H9 (cell line): ENCODE results near the gene ZFPM1. TPM values are rescaled to one million over a fixed set of nuclear protein-coding genes. Genes with fewer than 3 reads are reported as not detected.

ENCODE experiments used
- DNase-seq: peaks from one replicate; pipeline ENCODE4 v3.0.0-alpha.2; 2017
- H2AFZ ChIP-seq: one replicate; pipeline ENCODE4 v1.6.1; 2013; ENCODE audit warnings: mild to moderate bottlenecking, low read length, control low read depth, moderate library complexity
- H2AK5ac ChIP-seq: 2 replicates; pipeline ENCODE4 v1.6.1; 2013; ENCODE audit warnings: low read length, control low read depth, mixed read lengths; ENCODE audit not compliant: insufficient read length
- H2BK120ac ChIP-seq: one replicate; pipeline ENCODE4 v1.6.1; 2013; ENCODE audit warnings: low read depth, mild to moderate bottlenecking, low read length, control low read depth, inconsistent platforms; ENCODE audit not compliant: poor library complexity, severe bottlenecking
- H2BK12ac ChIP-seq: 2 replicates; pipeline ENCODE4 v1.6.1; 2013; ENCODE audit warnings: low read length, control low read depth, mixed read lengths, low read depth; ENCODE audit not compliant: insufficient read length
- H2BK15ac ChIP-seq: 2 replicates; pipeline ENCODE4 v1.6.1; 2013; ENCODE audit warnings: low read depth, low read length, control low read depth
- H2BK20ac ChIP-seq: one replicate; pipeline ENCODE4 v1.6.1; 2013; ENCODE audit warnings: low read depth, mild to moderate bottlenecking, low read length, control low read depth, inconsistent platforms; ENCODE audit not compliant: poor library complexity, severe bottlenecking
- H2BK5ac ChIP-seq: 2 replicates; pipeline ENCODE4 v1.6.1; 2013; ENCODE audit warnings: low read length, control low read depth, mixed read lengths; ENCODE audit not compliant: insufficient read length
- H3K14ac ChIP-seq: 2 replicates; pipeline ENCODE4 v1.6.1; 2013; ENCODE audit warnings: low read length, control low read depth; ENCODE audit not compliant: insufficient read depth
- H3K18ac ChIP-seq: 2 replicates; pipeline ENCODE4 v1.6.1; 2013; ENCODE audit warnings: low read depth, mild to moderate bottlenecking, mixed read lengths, low read length, control low read depth; ENCODE audit not compliant: insufficient read length
- H3K23ac ChIP-seq: 2 replicates; pipeline ENCODE4 v1.6.1; 2013; ENCODE audit warnings: low read length, control low read depth, mixed read lengths, low read depth; ENCODE audit not compliant: insufficient read length
- H3K23me2 ChIP-seq: 2 replicates; pipeline ENCODE4 v1.6.1; 2013; ENCODE audit warnings: low read depth, mild to moderate bottlenecking, mixed read lengths, low read length, control low read depth; ENCODE audit not compliant: insufficient read length, poor library complexity, severe bottlenecking
- H3K27ac ChIP-seq: 2 replicates; pipeline ENCODE4 v1.5.1; 2013; ENCODE audit warnings: low read length, control low read depth, mixed read lengths, low read depth; ENCODE audit not compliant: insufficient read length
- H3K27me3 ChIP-seq: 2 replicates; pipeline ENCODE4 v1.6.1; 2013; ENCODE audit warnings: low read length, control low read depth, inconsistent platforms; ENCODE audit not compliant: insufficient read depth
- H3K4ac ChIP-seq: 2 replicates; pipeline ENCODE4 v1.6.1; 2013; ENCODE audit warnings: low read depth, mild to moderate bottlenecking, control low read depth, inconsistent platforms, low read length, moderate library complexity
- H3K4me1 ChIP-seq: 2 replicates; pipeline ENCODE4 v1.6.1; 2013; ENCODE audit warnings: low read length, control low read depth, inconsistent platforms; ENCODE audit not compliant: insufficient read depth
- H3K4me2 ChIP-seq: 2 replicates; pipeline ENCODE4 v1.6.1; 2013; ENCODE audit warnings: low read length, control low read depth, mixed read lengths; ENCODE audit not compliant: insufficient read length, insufficient read depth
- H3K56ac ChIP-seq: 2 replicates; pipeline ENCODE4 v1.6.1; 2013; ENCODE audit warnings: low read depth, mild to moderate bottlenecking, mixed read lengths, low read length, control low read depth; ENCODE audit not compliant: insufficient read length
- H3K79me1 ChIP-seq: 2 replicates; pipeline ENCODE4 v1.6.1; 2013; ENCODE audit warnings: low read depth, mild to moderate bottlenecking, moderate library complexity, low read length, control low read depth, inconsistent platforms; ENCODE audit not compliant: insufficient read depth, poor library complexity, severe bottlenecking
- H3K79me2 ChIP-seq: 2 replicates; pipeline ENCODE4 v1.6.1; 2013; ENCODE audit warnings: low read length, control low read depth, inconsistent platforms; ENCODE audit not compliant: insufficient read depth
- H3K9ac ChIP-seq: 2 replicates; pipeline ENCODE4 v1.6.1; 2013; ENCODE audit warnings: low read length, control low read depth, mixed read lengths; ENCODE audit not compliant: insufficient read length; ENCODE audit errors: extremely low read depth
- H3K9me3 ChIP-seq: one replicate; pipeline ENCODE4 v1.6.1; 2013; ENCODE audit warnings: low read depth, low read length, inconsistent platforms; ENCODE audit not compliant: control insufficient read depth
- H3T11ph ChIP-seq: one replicate; pipeline ENCODE4 v1.6.1; 2013; ENCODE audit warnings: mild to moderate bottlenecking, low read length, control low read depth, inconsistent platforms
- H4K20me1 ChIP-seq: one replicate; pipeline ENCODE4 v1.6.1; 2013; ENCODE audit not compliant: control insufficient read depth, insufficient read length, insufficient read depth
- H4K5ac ChIP-seq: 2 replicates; pipeline ENCODE4 v1.6.1; 2013; ENCODE audit warnings: low read depth, mild to moderate bottlenecking, mixed read lengths, low read length, control low read depth; ENCODE audit not compliant: insufficient read length
- H4K8ac ChIP-seq: replicated peaks from 2 replicates; pipeline ENCODE4 v1.6.1; 2013; ENCODE audit warnings: low read length, control low read depth, mixed read lengths, low read depth; ENCODE audit not compliant: insufficient read length
- H4K91ac ChIP-seq: 2 replicates; pipeline ENCODE4 v1.6.1; 2013; ENCODE audit warnings: low read depth, mild to moderate bottlenecking, moderate library complexity, mixed read lengths, low read length, control low read depth; ENCODE audit not compliant: insufficient read length
- H3K27ac Mint-ChIP-seq, 3 experiments: 2 replicates in 2 of 3; 3 replicates in 1 of 3; pipeline ENCODE4 v1.8.0; 2020 to 2021; ENCODE audit warnings: mixed read lengths in 3 of 3, mild to moderate bottlenecking in 1 of 3, moderate library complexity in 1 of 3
- H3K27me3 Mint-ChIP-seq: 2 replicates; pipeline ENCODE4 v1.8.0; 2021; ENCODE audit warnings: low read depth, mild to moderate bottlenecking, moderate library complexity, mixed read lengths
- H3K36me3 Mint-ChIP-seq, 3 experiments: 2 replicates in 2 of 3; 3 replicates in 1 of 3; pipeline ENCODE4 v1.8.0; 2020 to 2021; ENCODE audit warnings: low read depth in 3 of 3, mixed read lengths in 3 of 3; ENCODE audit not compliant: insufficient read depth in 1 of 3
- H3K4me1 Mint-ChIP-seq, 2 experiments: 2 replicates each; pipeline ENCODE4 v1.8.0; 2020; ENCODE audit warnings: mixed read lengths in 2 of 2
- H3K4me3 Mint-ChIP-seq, 2 experiments: 2 replicates in 1 of 2; 3 replicates in 1 of 2; pipeline ENCODE4 v1.8.0; 2020 to 2021; ENCODE audit warnings: mild to moderate bottlenecking in 2 of 2, mixed read lengths in 2 of 2, moderate library complexity in 1 of 2
- H3K9me3 Mint-ChIP-seq, 2 experiments: 2 replicates in 1 of 2; 3 replicates in 1 of 2; pipeline ENCODE4 v1.8.0; 2020; ENCODE audit warnings: mild to moderate bottlenecking in 2 of 2, mixed read lengths in 2 of 2, moderate library complexity in 1 of 2
- WGBS: extraction: QIAGEN DNeasy Blood & Tissue Kit; methylation state at CpG from one replicate; pipeline ENCODE4 v1.1.7; 2013; ENCODE audit warnings: missing lambda C conversion rate, low lambda C conversion rate, mixed read lengths; ENCODE audit not compliant: insufficient read length; ENCODE audit errors: extremely low coverage; 5-methylcytosine and 5-hydroxymethylcytosine counted together
- total RNA-seq: library from RNA; stranded (reverse); gene quantifications from 2 replicates; pipeline ENCODE4 v1.2.1, GENCODE V29; 2021
- TF ChIP-seq, protein P1 (sequence below): fragments of 200-600 bp; sonication (generic); conservative IDR thresholded peaks from 3 replicates; pipeline ENCODE4 v1.8.0; 2021; ENCODE audit warnings: antibody characterized with exemption, mild to moderate bottlenecking

The ZFPM1 gene
- total RNA-seq, 1 experiment from 2014 or later, result 3.6 TPM

DNA sequence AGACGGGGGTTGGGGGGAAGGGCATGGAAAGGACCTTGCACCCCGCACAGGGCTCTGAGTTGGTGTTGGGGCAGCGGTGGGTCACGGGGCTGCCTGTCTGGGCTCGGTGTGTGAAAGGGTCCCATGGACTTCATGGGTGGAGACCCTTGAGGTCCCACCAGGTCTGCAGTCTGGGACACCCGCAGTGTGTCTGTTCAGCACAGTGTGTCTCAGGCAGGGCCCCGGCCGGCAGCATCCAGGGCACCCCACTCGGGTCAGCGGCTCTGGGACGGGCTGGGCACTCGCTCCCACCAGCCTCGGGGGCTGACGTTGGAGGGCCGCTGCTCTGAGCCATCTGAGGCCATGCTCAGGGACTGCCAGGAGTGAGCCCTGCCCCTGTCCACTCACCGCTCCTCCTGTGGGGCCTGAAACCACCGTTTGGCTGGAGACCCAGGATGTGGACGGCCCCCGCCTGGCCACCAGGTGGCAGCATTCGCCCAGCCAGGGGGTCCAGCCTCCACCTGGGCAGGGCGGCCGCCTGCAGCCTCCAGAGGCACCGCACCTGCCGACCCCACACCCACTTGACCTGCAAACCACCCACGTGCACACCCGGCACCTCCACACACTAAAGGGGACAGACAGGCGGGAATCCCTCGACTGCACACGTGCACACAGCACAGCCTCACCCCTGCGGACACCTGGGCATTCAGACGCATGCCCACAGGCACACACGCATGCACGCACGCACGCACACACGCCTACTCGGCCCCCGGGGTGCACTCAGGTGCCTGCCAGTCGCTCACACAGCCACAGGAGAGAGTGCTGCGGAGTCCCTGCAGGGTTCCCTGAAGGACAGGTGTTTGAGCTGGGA is 10.1 kb upstream of the ZFPM1 start:
- H3K9me3 ChIP-seq, result no peaks in the 10 kb centered on the region
- H2BK5ac ChIP-seq, result no peak overlapping the region
- TF ChIP-seq, protein P1, sequence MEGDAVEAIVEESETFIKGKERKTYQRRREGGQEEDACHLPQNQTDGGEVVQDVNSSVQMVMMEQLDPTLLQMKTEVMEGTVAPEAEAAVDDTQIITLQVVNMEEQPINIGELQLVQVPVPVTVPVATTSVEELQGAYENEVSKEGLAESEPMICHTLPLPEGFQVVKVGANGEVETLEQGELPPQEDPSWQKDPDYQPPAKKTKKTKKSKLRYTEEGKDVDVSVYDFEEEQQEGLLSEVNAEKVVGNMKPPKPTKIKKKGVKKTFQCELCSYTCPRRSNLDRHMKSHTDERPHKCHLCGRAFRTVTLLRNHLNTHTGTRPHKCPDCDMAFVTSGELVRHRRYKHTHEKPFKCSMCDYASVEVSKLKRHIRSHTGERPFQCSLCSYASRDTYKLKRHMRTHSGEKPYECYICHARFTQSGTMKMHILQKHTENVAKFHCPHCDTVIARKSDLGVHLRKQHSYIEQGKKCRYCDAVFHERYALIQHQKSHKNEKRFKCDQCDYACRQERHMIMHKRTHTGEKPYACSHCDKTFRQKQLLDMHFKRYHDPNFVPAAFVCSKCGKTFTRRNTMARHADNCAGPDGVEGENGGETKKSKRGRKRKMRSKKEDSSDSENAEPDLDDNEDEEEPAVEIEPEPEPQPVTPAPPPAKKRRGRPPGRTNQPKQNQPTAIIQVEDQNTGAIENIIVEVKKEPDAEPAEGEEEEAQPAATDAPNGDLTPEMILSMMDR, result peak; percentile 95
- H3K79me2 ChIP-seq, result no peaks in the 10 kb centered on the region
- H4K5ac ChIP-seq, result no peak overlapping the region
- H3K14ac ChIP-seq, result no peak overlapping the region
- no peak overlapping the region for H2BK15ac ChIP-seq
- Mint-ChIP-seq H3K4me3 (no peak overlapping the region), H3K4me1 (peaks cover 2 to 8% of the 10 kb centered on the region in 2 experiments; a peak in 3 of 4 replicates), H3K27ac (peak overlapping the region in 1 of 3 experiments; percentile 55; a peak in 1 of 7 replicates), H3K27me3 (peaks cover 11% of the 10 kb centered on the region), H3K36me3 (no peaks in the 10 kb centered on the region), H3K9me3 (no peaks in the 10 kb centered on the region)
- H3K9ac ChIP-seq, result no peak overlapping the region
- no peaks in the 10 kb centered on the region for H3K23me2 ChIP-seq
- H3K23ac ChIP-seq, result no peak overlapping the region
- no peak overlapping the region for H3K56ac ChIP-seq
- no peak overlapping the region for H3K18ac ChIP-seq
- H3K4me2 ChIP-seq, result no peak overlapping the region
- H3K4ac ChIP-seq, result no peak overlapping the region
- H4K20me1 ChIP-seq, result no peaks in the 10 kb centered on the region
- no peaks in the 10 kb centered on the region for H3K4me1 ChIP-seq
- no peak overlapping the region for H2AK5ac ChIP-seq
- no peaks in the 10 kb centered on the region for H3K79me1 ChIP-seq
- H2BK12ac ChIP-seq, result no peak overlapping the region
- no peak overlapping the region for H4K91ac ChIP-seq
- H2AFZ ChIP-seq, result no peak overlapping the region
- no peak overlapping the region for H3T11ph ChIP-seq
- WGBS, result no CpG with 5 or more reads among the region's 40 CpGs
- DNase-seq, result peak; percentile 85
- H2BK20ac ChIP-seq, result no peak overlapping the region
- no peak overlapping the region for H3K27ac ChIP-seq
- H4K8ac ChIP-seq, result no peak overlapping the region
- no peaks in the 10 kb centered on the region for H3K27me3 ChIP-seq
- H2BK120ac ChIP-seq, result no peak overlapping the region
